Inflammatory macrophage treated with lipopolysaccharide for 1 hour (primary cell): ENCODE measurements around the gene CILP.
"Not testable (repeated sequence)": the region's sequence is repeated elsewhere in the genome, so short reads cannot be mapped to it uniquely, and the experiment has no call there.

ENCODE experiments used
- DNase-seq, 2 donors: peaks; one replicate each; pipeline ENCODE4 v3.0.0-alpha.2; 2020 to 2022

The CILP gene, protein sequence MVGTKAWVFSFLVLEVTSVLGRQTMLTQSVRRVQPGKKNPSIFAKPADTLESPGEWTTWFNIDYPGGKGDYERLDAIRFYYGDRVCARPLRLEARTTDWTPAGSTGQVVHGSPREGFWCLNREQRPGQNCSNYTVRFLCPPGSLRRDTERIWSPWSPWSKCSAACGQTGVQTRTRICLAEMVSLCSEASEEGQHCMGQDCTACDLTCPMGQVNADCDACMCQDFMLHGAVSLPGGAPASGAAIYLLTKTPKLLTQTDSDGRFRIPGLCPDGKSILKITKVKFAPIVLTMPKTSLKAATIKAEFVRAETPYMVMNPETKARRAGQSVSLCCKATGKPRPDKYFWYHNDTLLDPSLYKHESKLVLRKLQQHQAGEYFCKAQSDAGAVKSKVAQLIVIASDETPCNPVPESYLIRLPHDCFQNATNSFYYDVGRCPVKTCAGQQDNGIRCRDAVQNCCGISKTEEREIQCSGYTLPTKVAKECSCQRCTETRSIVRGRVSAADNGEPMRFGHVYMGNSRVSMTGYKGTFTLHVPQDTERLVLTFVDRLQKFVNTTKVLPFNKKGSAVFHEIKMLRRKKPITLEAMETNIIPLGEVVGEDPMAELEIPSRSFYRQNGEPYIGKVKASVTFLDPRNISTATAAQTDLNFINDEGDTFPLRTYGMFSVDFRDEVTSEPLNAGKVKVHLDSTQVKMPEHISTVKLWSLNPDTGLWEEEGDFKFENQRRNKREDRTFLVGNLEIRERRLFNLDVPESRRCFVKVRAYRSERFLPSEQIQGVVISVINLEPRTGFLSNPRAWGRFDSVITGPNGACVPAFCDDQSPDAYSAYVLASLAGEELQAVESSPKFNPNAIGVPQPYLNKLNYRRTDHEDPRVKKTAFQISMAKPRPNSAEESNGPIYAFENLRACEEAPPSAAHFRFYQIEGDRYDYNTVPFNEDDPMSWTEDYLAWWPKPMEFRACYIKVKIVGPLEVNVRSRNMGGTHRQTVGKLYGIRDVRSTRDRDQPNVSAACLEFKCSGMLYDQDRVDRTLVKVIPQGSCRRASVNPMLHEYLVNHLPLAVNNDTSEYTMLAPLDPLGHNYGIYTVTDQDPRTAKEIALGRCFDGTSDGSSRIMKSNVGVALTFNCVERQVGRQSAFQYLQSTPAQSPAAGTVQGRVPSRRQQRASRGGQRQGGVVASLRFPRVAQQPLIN

DNA sequence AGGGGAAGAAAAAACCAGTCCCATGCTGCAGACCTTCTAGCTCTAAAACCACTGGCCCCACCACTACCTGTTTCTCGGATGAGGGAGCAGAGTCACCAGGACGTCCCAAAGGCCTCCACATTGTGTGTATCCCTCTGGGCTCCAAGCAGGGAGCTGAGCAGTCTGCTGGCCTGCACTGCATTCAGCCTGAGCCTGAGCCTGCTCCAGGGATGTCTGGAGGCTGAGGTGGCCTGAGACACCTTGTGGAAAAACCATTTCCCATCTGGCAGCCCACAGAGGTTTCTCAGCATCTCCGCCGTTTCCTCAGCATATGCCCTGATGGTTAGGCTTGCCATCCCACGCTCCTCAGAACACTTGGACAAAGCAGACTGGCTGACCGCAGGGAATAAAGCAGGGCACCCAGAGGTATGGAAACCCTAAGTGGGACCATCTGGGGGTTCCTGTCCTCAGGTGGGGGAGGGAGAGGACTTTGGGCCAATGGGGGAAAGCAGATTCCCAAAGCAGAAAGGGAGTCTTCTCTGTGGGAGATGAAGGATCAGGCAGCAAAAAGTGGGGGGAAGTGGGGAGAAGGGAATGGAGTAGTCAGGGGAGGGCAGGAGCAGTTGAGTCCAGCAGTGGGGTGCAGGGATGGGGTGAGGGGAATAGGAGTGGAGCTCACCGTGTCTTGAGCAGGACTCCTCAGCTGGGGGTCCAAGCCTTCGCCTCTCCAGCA is at the start of gene CILP:
TSS of gene CILP (minus strand) at position 704 of the 712 bp plus-strand sequence. CDS start 1,718 bp downstream, outside the sequence.
- DNase-seq, result no peak

DNA sequence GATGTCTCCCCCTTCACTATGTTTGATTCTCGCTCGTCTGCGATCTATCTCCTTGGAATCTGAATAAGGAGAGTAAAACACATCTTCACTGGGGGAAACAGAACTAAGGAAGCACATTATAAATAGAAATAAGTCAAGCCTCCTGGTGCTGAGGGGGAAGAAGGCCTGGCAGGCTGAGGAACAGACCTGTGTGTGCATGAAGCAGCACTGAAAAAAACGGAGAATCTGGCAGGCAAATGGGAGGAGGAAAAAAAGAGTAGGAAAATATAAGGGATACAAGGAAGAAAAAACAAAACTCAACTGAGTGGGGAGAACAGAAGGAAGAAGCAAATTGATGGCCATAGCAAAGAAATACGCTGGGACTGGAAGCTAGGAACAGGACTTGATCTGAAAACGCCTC is 49.7 kb upstream of the CILP start:
- no peak for DNase-seq

DNA sequence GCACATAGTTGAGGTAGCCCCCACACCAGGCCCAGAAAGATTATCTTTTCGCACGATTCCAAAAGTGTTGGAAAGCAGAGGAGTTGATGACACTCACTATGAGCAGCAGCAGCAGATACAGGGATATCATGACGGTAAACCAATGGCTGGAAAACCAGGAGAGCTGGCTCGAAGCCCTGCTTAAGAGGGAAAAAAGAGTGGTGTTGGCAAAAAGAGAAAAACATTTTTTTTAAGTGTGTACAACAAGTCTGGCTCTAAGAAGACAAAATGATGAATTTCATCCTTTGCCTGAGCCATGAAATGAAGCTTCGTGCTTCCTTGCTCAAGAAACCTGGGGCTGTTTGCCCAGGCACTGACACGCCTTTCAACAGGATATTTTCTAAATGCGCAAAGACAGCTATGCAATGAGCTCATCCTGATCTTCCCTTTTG is 48.1 kb upstream of the CILP start:
- DNase-seq, result no peak

DNA sequence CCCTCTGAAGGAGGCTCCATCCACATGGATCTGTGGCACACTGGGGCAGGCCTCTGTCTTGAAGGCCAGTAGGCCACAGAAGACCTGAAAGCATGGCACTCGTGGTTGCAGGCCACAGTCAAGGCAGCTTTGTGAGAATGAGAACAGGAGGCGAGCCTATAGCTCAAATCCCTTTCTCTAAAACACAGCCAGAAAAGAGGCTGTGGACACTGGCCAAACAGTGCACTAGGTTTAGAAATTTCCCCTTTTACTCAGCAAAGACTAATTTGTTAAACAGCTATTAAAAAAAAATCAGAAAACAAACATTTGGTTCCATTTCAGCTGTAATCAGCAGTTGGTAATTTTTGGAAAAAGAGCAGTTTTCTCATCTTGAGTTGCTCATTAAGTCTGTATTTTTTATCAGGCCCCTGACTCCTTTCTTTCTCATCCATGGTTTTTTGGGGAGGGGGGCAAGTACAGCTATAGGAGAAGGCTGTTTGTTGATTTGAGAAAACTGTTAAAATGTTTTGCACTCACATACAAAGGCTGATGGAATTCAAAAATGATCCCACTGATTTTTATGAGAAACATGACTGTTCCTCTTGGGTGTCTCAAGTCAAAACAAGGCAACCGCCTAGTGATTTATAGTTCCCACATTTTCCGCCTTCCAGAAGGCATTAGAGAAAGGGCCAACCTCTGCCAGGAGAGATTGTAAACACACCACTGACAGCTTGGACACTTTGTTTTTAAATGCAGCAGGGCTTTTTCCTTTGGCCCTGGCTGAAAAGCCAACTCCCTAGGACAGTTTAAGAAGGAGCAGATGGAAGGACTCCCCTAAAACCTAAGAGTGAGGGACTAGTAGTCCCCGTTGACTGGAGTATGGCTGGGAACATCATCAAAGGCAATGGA is 47.3 kb upstream of the CILP start:
- DNase-seq, result no peak

DNA sequence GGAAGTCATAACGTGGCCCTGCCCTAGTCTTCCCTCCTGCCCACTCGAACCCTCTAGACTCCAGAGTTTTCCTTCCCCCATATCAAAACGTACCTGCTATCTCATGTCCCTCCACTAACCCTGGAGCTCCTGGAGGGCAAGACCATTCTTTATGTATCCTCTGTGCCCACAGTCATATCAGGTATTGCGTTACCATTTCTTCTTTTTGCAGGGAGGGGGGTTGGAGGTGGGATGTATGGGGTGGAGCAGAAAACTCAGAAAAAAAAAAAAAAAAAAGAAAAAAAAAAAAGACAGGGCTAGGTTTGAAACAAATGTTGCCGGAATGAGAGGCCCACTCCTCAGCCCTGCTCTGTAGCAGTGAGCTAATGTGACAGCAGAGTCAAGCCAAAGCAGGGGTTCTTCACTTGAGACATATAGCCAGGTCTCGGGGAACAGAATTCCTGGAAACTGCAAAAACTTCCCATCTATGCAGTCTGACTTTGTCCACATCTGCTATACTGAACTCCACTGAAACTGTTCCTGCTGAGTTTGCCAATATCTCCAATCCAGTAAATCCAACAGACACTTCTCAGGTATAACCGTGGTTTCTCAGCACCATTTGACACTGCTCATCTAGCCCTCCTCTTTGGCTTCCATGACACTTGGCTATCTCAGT is 44.3 kb upstream of the CILP start:
- DNase-seq, result no peak

DNA sequence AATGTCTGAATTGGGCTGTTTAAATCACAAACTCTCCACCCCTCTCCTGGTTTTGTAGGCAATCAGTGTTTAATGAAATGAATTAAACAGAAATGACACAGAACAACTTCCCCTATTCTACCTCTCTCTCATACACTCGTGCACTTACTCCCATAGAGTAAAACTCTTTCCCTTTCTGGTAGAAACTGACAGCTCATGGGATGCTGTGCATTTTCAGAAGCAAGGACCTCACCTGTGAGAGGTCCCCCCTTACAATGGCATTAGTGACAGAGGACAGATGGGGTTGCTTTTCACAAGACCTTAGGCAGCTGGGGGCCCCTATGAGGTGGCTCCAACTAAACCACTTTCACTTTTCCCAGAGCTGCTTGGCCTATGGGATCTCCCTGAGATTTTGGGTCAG is 43.5 kb upstream of the CILP start:
- DNase-seq, result no peak

DNA sequence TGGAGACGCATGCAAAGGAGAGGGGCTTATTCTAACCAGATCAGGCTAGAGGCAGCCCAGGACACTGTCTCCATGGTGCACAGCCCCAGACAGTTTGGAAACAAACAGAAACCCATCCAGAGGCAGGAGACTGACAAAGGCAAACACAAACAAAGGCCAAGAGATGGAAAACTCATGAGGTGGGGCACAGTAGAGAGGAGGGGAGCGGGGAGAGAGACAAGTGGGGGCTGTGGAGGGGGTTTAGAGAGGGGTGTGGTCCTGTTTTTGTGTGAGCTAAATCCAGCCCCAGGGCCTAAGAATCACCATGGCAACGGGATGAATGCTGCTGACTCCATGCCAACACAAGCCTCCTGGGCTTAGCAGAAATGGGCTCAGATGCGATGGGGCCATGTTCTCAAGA is 43.1 kb upstream of the CILP start:
- no peak for DNase-seq

DNA sequence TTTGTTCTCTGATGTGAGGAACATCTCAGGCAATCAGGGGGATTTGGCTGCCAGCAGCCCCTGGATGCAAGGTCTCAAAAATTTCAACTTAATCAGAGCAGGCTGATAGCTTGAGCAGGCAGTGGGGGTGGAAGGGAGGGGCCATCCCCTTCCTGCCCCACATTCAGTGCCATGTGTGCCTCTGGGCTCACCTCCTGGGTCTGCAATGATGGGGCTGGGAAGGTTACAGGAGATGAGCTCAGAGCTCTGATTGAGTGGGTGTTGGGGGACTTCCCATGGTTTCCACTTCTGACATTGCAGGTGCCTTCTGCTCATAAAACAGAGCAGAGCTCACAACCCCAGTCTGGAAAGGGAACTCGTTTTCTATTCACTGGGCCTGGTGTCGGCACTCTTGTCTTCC is 38.4 kb upstream of the CILP start:
- DNase-seq, result peak; percentile 9 to 50

DNA sequence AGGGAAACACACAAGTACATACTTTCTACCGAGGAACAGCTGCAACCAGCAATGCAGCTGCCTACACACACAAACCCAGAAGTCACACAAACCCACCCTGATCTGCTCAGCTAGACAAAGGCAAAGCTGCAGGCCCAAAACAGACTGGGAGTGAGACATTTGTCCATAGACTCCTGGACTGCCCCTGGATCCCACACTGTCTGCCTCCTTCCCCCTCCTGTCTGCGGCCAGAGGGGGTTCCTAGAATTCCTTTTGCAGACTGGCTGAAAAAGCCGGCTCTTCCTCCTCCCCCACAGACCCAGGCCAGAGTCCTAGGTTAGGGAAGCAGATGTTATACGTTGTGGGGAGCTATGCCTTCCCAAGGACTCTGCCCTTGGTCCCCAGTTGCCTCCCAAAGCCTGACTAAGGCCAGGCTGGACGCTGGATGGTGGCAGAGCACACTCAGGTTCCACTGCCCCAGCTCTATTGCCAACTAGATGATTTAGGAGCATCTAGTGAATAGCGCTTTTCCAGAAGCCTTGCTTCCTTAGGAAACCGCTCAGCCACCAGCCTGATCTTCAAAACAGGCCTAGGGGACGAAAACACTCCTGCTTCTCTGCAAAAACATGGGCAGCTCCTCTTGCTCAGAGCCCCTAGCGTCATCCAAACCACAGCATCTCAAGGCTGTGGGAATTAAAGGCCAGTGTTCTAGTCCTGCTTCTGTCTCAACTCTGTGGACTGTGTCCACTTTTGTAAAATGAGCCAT is 37.4 kb upstream of the CILP start:
- no peak for DNase-seq

DNA sequence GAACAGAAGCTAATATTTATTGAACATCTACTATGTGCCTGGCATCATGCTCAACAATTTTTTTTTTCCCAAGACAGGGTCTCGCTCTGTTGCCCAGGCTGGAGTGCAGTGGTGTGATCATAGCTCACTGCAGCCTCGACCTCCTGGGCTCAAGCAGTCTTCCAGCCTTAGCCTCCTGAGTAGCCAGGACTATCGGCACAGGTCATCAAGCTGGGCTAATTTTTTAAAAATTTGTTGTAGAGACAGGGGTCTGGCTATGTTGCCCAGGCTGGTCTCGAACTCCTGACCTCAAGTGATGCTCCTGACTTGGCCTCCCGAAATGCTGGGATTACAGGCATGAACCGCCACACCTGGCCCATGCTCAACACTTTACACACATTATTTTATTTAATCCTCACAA is 35.7 kb upstream of the CILP start:
- no peak for DNase-seq

DNA sequence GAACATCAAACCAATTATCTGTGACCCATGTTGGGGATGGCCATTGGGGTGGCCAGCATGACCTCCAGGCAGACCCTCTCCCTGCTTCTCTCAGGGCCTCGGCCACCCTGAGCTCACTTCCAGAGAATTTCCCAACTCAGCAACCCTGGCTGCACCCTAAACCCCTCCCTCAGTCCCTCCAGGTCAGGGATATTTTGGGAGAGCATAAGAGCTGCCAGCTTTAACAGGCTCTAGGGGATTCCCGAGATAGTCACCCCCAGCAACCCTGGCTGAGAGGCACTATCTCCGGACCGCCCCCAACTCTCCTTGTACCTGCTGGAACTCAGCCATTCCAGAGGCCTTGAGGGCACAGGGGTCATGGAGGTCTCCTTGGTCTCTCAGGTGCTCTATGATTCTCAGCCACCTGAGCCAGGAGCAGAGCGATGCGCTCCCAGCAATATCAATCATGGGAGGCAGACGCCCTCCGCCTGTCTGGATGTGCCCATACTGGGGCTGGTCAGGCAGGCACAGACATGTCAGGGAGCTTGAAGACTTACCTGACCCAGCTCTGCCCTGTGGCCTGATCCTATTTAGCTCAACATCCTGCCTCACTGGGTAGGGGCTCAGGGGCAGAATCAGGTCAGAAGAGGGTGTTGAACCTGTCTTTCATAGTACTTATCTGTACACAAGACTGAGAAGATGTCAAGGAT is 34.9 kb upstream of the CILP start:
- no peak for DNase-seq

DNA sequence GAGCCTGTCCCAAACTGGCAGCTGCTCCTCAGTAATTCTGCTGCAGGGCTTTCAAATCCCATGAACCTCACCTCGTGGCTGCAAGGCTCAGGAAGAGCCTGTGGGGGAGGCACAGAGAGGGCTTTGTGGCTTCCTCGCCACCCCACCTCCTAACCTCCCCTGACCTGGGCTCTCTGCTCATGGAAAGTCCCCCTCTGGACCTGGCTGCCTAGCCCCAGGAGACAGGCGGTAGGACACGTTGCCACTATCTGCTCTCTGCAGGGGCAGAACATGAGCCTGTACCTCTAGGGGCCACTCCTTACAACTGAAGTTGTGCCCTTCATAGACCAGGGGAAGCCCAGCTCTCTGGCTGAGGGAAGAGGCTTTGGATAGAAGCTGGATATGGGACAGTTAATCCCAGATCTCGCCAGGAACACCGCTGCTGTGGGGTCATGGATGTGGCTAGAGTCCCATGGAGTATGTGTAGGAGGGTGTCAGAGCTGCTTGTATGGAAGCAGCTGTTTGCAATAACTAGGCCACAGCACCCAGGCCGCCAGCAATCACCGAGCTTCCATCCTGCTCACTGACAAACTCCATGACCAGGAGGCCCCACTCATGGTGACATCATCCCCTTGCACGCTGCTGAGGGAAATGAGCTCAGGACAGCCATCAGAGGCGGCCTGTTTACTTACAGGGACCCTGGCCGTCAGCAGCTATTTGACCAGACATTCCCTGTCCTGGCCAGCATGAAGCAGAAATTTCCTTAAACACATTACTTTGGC is 34.0 kb upstream of the CILP start:
- DNase-seq, result no peak

DNA sequence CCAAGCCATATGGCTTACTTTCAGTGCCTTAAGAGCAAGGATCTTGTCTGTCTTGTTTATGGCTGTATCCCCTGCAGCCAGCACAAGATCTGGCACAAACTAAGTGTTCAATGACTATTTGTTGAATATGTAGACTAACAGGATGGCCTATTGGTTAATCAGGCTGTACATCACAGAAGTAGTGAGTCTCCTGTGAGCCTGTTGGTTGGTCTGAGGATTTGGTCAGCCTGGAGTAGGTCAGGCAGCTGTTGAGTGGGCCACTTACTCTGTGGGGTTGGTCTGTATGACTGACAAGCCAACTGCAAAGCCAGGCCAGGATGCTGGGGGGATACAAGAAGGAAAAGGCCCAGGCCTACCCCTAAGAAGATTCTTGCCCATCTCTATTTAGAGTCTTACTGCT is 33.4 kb upstream of the CILP start:
- no peak for DNase-seq

DNA sequence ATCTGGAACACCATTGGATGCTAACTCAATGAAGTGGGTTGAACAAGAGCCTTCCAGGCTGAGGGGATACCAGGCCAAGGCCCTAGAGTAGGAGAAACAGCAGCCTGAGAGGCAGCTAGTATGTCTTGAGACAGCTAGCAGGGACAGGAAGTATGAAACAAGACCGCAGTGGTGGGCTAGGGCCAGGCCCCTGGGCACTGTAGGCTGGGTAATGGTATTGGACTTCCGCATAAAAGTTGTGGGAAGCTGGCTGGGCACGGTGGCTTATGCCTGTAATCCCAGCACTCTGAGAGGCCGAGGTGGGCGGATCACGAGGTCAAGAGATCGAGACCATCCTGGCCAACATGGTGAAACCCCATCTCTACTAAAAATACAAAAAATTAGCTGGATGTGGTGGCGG is 25.2 kb upstream of the CILP start:
- DNase-seq, result not testable (repeated sequence)

DNA sequence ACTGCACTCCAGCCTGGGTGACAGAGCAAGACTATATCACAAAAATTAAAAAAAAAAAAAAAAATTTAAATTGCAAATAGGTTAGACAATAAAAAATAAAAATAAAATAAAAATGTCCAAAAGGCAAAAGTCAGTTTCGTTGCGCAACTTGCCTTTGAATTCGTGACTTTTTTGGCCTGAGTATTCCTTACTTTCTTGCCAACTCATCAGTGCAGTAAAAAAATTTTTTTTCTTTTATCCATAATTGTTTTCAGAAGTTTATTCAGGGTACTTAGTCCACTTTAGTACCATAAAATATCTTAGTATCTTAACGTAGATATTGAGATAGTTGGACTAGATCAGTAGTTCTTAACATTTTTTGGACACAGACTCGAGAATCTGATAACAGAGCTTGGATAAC is 22.4 kb upstream of the CILP start:
- DNase-seq, result no peak

DNA sequence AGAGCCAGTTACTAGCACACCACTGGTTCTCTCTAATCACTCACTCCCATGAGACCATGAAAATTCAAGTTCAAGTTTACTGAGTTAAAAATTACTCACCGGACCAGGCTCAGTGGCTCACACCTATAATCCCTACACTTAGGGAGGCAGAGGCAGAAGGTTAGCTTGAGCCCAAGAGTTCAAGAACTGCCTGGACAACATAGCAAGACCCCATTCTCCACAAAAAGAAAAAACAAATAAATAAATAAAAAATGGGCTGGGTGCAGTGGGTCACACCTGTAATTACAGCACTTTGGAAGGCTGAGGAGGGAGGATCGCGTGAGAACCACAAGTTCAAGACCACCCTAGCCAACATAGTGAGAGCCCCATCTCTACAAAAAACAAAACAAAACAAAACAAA is 21.2 kb upstream of the CILP start:
- no peak for DNase-seq

DNA sequence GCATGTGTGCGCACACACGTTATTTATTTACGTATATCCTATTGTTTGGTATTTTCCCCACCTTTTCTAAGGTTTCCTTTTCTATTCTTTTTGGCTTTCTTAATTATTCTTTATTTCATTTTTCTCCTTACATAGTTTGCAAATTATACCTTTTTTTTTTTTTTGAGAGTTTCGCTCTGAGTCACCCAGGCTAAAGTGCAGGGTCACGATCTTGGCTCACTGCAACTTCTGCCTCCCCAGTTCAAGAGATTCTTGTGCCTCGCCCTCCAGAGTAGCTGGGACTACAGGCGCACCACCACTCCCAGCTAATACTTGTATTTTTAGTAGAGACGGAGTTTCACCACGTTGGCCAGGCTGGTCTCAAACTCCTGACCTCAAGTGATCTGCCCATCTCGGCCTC is 20.0 kb upstream of the CILP start:
- DNase-seq, result no peak

DNA sequence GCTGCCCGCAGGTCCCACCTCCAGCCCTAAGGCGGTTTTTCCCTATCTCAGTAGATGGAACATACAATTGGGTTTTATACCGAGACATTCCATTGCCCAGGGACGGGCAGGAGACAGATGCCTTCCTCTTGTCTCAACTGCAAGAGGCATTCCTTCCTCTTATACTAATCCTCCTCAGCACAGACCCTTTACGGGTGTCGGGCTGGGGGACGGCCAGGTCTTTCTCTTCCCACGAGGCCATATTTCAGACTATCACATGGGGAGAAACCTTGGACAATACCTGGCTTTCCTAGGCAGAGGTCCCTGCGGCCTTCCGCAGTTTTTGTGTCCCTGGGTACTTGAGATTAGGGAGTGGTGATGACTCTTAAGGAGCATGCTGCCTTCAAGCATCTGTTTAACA is 15.6 kb upstream of the CILP start:
- not testable (repeated sequence) for DNase-seq

DNA sequence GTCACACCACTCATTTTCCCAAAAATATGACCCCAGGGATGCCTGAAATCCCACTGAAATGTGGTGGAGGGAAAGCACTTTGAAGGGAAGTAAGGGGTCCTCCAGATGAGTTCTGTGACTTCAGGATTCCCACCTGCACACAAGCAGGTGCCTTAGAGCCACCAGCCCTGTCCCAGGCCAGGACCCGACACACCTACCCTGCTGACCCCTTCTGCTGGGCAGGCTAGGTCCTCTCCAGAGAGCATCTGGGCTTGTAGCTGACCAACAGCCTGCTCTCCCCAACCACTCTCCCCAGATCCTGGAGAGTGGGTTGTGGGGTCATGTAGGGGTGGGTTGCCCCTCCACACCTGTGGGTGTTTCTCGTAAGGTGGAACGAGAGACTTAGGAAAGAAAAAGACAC is 14.9 kb upstream of the CILP start:
- DNase-seq, result no peak
